GM23338 (cell line): ENCODE data around the gene TAAR6.
"Not testable (repeated sequence)": the region's sequence is repeated elsewhere in the genome, so short reads cannot be mapped to it uniquely, and the experiment has no call there.

ENCODE experiments used
- EZH2 ChIP-seq: fragments of 200-600 bp; sonication (generic); IDR thresholded peaks from one replicate; pipeline ENCODE4 v1.8.0; 2017; ENCODE audit warnings: antibody characterized with exemption, mild to moderate bottlenecking, low read depth; ENCODE audit not compliant: unreplicated experiment
- TF ChIP-seq, protein P1 (sequence below), 2 experiments: fragments of 200-600 bp in 1 of 2; sonication (generic) in 1 of 2; conservative IDR thresholded peaks; 2 replicates each; pipeline versions ENCODE4 v1.5.1 to v1.6.1; 2016 to 2017; ENCODE audit warnings: antibody characterized with exemption in 2 of 2, low read depth in 2 of 2, mild to moderate bottlenecking in 2 of 2, moderate library complexity in 1 of 2
- TF ChIP-seq, protein P2 (sequence below): IDR thresholded peaks from one replicate; pipeline ENCODE4 v1.6.1; 2018; ENCODE audit warnings: antibody characterized with exemption; ENCODE audit not compliant: unreplicated experiment

GRCh38 chr6:132534546-132534945, 35.6 kb upstream of the TAAR6 start:
- TF ChIP-seq, protein P1, sequence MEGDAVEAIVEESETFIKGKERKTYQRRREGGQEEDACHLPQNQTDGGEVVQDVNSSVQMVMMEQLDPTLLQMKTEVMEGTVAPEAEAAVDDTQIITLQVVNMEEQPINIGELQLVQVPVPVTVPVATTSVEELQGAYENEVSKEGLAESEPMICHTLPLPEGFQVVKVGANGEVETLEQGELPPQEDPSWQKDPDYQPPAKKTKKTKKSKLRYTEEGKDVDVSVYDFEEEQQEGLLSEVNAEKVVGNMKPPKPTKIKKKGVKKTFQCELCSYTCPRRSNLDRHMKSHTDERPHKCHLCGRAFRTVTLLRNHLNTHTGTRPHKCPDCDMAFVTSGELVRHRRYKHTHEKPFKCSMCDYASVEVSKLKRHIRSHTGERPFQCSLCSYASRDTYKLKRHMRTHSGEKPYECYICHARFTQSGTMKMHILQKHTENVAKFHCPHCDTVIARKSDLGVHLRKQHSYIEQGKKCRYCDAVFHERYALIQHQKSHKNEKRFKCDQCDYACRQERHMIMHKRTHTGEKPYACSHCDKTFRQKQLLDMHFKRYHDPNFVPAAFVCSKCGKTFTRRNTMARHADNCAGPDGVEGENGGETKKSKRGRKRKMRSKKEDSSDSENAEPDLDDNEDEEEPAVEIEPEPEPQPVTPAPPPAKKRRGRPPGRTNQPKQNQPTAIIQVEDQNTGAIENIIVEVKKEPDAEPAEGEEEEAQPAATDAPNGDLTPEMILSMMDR (conservative IDR thresholded peaks at IDR 0.05; ENCODE audit: low read depth in 2 of 2), result not testable (repeated sequence)
- TF ChIP-seq EZH2, result not testable (repeated sequence)
- TF ChIP-seq, protein P2, sequence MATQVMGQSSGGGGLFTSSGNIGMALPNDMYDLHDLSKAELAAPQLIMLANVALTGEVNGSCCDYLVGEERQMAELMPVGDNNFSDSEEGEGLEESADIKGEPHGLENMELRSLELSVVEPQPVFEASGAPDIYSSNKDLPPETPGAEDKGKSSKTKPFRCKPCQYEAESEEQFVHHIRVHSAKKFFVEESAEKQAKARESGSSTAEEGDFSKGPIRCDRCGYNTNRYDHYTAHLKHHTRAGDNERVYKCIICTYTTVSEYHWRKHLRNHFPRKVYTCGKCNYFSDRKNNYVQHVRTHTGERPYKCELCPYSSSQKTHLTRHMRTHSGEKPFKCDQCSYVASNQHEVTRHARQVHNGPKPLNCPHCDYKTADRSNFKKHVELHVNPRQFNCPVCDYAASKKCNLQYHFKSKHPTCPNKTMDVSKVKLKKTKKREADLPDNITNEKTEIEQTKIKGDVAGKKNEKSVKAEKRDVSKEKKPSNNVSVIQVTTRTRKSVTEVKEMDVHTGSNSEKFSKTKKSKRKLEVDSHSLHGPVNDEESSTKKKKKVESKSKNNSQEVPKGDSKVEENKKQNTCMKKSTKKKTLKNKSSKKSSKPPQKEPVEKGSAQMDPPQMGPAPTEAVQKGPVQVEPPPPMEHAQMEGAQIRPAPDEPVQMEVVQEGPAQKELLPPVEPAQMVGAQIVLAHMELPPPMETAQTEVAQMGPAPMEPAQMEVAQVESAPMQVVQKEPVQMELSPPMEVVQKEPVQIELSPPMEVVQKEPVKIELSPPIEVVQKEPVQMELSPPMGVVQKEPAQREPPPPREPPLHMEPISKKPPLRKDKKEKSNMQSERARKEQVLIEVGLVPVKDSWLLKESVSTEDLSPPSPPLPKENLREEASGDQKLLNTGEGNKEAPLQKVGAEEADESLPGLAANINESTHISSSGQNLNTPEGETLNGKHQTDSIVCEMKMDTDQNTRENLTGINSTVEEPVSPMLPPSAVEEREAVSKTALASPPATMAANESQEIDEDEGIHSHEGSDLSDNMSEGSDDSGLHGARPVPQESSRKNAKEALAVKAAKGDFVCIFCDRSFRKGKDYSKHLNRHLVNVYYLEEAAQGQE, result not testable (repeated sequence)
